Panc1 (cell line): ENCODE data around the gene CD300A. TPM values are rescaled to one million over a fixed set of nuclear protein-coding genes. Genes with fewer than 3 reads are reported as not detected.

ENCODE experiments used
- ATAC-seq: fragments of 200-7000 bp; cut with Tn5 transposase; 2 replicates; pipeline ENCODE4 v1.9.1; 2020; ENCODE audit warnings: mild to moderate bottlenecking, moderate library complexity
- BruUV-seq: library from RNA; stranded (reverse); fragments of 400-500 nt; replicated peaks from 2 replicates; lab custom pipeline; 2021; lab: Mats Ljungman, UMichigan
- CTCF ChIA-PET: fragments of 300-600 bp; sonication (Branson Sonifier 250); formaldehyde crosslinking; loops from one replicate; lab custom pipeline; 2022; ENCODE audit warnings: antibody characterized with exemption; lab: Charles Lee
- POLR2A ChIA-PET: fragments of 300-600 bp; sonication (Branson Sonifier 250); formaldehyde crosslinking; loops from one replicate; lab custom pipeline; 2022; ENCODE audit warnings: antibody characterized with exemption; lab: Charles Lee
- DNase-seq: peaks from one replicate; pipeline ENCODE4 v3.0.0-alpha.2; 2010; ENCODE audit warnings: low read depth, low spot score
- H3K27ac ChIP-seq: 2 replicates; pipeline ENCODE4 v1.5.1; 2011; ENCODE audit warnings: mild to moderate bottlenecking, low read length, inconsistent platforms
- H3K27me3 ChIP-seq: fragments of 200-500 bp; sonication (Bioruptor generic); 2 replicates; pipeline ENCODE4 v1.6.0; 2014; ENCODE audit warnings: low read length, inconsistent platforms; ENCODE audit not compliant: control insufficient read depth, insufficient read depth
- H3K36me3 ChIP-seq: fragments of 200-500 bp; sonication (Bioruptor generic); 2 replicates; pipeline ENCODE4 v1.5.1; 2014; ENCODE audit warnings: inconsistent platforms, mild to moderate bottlenecking, low read length, moderate library complexity; ENCODE audit not compliant: control insufficient read depth, insufficient read depth
- H3K4me1 ChIP-seq: 2 replicates; pipeline ENCODE4 v1.5.1; 2011; ENCODE audit warnings: inconsistent platforms, mild to moderate bottlenecking, low read length, moderate library complexity; ENCODE audit not compliant: control insufficient read depth, insufficient read depth
- H3K4me3 ChIP-seq, 2 experiments: 2 replicates each; pipeline ENCODE4 v1.5.1; 2011 to 2012; ENCODE audit warnings: low read depth in 2 of 2, low read length in 2 of 2, mild to moderate bottlenecking in 2 of 2, inconsistent platforms in 1 of 2, moderate library complexity in 1 of 2
- H3K9me3 ChIP-seq: fragments of 200-500 bp; sonication (Bioruptor generic); 2 replicates; pipeline ENCODE4 v1.5.1; 2014; ENCODE audit warnings: low read depth, mild to moderate bottlenecking, inconsistent platforms, low read length, moderate library complexity; ENCODE audit not compliant: control insufficient read depth, insufficient read depth
- POLR2AphosphoS5 ChIP-seq: IDR thresholded peaks from 2 replicates; pipeline ENCODE4 v1.6.1; 2012; ENCODE audit warnings: mild to moderate bottlenecking, low read depth, low read length, moderate library complexity
- SIN3A ChIP-seq: IDR thresholded peaks from 2 replicates; pipeline ENCODE4 v1.6.1; 2012; ENCODE audit warnings: low read depth, mild to moderate bottlenecking, low read length, moderate library complexity, borderline replicate concordance; ENCODE audit not compliant: insufficient read depth
- TCF7L2 ChIP-seq: IDR thresholded peaks from 2 replicates; pipeline ENCODE4 v1.6.1; 2011; ENCODE audit warnings: mild to moderate bottlenecking, low read depth, low read length, inconsistent platforms
- in situ Hi-C: cut with HindIII; loops from 2 replicates; pipeline ENCODE4 v1.10.0; 2016; ENCODE audit warnings: low sequenced_read_pairs, low pct_unique_long_range_greater_than_20kb
- intact Hi-C: fragments of 100-400 bp; cut with micrococcal nuclease; formaldehyde crosslinking; loops from one replicate; pipeline ENCODE4 v1.10.0; 2022; ENCODE audit not compliant: unreplicated experiment
- total RNA-seq: library from RNA; stranded (reverse); gene quantifications from one replicate; pipeline ENCODE4 v1.2.1, GENCODE V29; 2021; ENCODE audit not compliant: unreplicated experiment
- TF ChIP-seq, protein P1 (sequence below): fragments of 450-650 bp; IDR thresholded peaks from 2 replicates; pipeline ENCODE4 v1.5.1; 2017; ENCODE audit warnings: mild to moderate bottlenecking
- TF ChIP-seq, protein P2 (sequence below), 2 experiments: IDR thresholded peaks; 2 replicates each; pipeline ENCODE4 v1.6.1; 2011 to 2012; ENCODE audit warnings: low read depth in 2 of 2, control low read depth in 1 of 2, low read length in 1 of 2, mild to moderate bottlenecking in 1 of 2, moderate library complexity in 1 of 2; ENCODE audit not compliant: insufficient read depth in 1 of 2

CD300A gene
- total RNA-seq, 1 experiment from 2014 or later: 0.21 TPM

DNA sequence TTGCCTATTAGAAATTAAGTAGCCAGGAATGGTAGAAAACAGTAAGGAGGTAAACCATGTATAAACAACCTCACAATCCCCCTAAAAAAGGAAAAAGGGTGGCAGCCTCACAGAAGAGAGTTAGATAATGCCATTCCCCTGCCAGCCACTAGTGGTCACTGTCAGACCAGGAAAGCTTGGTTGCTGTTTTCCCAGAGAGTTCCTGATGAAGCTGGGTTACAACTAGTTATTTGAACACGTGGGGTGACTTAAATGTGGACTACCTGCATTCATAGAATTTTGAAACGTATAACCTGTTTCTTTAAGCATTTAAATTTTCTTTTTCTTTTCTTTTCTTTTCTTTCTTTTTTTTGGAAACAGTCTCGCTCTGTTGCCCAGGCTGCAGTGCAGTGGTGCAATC, 28.7 kb upstream of the CD300A start:
- CTCF ChIA-PET: interaction anchor here (1.2 kb wide), 1 partner anchor 16 kb away, joined by 8 read pairs; no protein-coding TSS in a partner anchor
- H3K4me1 ChIP-seq: peaks cover 19% of the 10 kb centered on the region
- DNase-seq: no peak

DNA sequence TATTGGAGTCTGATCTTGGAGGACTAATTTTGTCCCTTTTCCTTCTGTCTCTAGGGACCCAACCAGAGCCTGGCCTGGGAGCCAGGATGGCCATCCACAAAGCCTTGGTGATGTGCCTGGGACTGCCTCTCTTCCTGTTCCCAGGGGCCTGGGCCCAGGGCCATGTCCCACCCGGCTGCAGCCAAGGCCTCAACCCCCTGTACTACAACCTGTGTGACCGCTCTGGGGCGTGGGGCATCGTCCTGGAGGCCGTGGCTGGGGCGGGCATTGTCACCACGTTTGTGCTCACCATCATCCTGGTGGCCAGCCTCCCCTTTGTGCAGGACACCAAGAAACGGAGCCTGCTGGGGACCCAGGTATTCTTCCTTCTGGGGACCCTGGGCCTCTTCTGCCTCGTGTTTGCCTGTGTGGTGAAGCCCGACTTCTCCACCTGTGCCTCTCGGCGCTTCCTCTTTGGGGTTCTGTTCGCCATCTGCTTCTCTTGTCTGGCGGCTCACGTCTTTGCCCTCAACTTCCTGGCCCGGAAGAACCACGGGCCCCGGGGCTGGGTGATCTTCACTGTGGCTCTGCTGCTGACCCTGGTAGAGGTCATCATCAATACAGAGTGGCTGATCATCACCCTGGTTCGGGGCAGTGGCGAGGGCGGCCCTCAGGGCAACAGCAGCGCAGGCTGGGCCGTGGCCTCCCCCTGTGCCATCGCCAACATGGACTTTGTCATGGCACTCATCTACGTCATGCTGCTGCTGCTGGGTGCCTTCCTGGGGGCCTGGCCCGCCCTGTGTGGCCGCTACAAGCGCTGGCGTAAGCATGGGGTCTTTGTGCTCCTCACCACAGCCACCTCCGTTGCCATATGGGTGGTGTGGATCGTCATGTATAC, 26.5 kb upstream of the CD300A start:
- peaks cover 25% of the 10 kb centered on the region for H3K4me1 ChIP-seq
- intact Hi-C loops (no loop called here), in situ Hi-C loops (no loop called here)
- ATAC-seq (no peak), DNase-seq (no peak)
- no peaks in the 10 kb centered on the region for H3K36me3 ChIP-seq
- TF ChIP-seq, protein P1, sequence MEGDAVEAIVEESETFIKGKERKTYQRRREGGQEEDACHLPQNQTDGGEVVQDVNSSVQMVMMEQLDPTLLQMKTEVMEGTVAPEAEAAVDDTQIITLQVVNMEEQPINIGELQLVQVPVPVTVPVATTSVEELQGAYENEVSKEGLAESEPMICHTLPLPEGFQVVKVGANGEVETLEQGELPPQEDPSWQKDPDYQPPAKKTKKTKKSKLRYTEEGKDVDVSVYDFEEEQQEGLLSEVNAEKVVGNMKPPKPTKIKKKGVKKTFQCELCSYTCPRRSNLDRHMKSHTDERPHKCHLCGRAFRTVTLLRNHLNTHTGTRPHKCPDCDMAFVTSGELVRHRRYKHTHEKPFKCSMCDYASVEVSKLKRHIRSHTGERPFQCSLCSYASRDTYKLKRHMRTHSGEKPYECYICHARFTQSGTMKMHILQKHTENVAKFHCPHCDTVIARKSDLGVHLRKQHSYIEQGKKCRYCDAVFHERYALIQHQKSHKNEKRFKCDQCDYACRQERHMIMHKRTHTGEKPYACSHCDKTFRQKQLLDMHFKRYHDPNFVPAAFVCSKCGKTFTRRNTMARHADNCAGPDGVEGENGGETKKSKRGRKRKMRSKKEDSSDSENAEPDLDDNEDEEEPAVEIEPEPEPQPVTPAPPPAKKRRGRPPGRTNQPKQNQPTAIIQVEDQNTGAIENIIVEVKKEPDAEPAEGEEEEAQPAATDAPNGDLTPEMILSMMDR: no peak
- TF ChIP-seq, protein P2, sequence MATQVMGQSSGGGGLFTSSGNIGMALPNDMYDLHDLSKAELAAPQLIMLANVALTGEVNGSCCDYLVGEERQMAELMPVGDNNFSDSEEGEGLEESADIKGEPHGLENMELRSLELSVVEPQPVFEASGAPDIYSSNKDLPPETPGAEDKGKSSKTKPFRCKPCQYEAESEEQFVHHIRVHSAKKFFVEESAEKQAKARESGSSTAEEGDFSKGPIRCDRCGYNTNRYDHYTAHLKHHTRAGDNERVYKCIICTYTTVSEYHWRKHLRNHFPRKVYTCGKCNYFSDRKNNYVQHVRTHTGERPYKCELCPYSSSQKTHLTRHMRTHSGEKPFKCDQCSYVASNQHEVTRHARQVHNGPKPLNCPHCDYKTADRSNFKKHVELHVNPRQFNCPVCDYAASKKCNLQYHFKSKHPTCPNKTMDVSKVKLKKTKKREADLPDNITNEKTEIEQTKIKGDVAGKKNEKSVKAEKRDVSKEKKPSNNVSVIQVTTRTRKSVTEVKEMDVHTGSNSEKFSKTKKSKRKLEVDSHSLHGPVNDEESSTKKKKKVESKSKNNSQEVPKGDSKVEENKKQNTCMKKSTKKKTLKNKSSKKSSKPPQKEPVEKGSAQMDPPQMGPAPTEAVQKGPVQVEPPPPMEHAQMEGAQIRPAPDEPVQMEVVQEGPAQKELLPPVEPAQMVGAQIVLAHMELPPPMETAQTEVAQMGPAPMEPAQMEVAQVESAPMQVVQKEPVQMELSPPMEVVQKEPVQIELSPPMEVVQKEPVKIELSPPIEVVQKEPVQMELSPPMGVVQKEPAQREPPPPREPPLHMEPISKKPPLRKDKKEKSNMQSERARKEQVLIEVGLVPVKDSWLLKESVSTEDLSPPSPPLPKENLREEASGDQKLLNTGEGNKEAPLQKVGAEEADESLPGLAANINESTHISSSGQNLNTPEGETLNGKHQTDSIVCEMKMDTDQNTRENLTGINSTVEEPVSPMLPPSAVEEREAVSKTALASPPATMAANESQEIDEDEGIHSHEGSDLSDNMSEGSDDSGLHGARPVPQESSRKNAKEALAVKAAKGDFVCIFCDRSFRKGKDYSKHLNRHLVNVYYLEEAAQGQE (IDR thresholded peaks at IDR 0.05; ENCODE audit: insufficient read depth in 1 of 2, low read depth in 2 of 2, low read length in 1 of 2): no peak
- TF ChIP-seq POLR2AphosphoS5 (no peak), SIN3A (no peak), TCF7L2 (no peak)
- ChIA-PET POLR2A (interaction anchor here (0.7 kb wide), 1 partner anchor 950 kb away, joined by 4 read pairs; no protein-coding TSS in a partner anchor), CTCF (no interaction called here)
- no peak overlapping the region for H3K4me3 ChIP-seq
- H3K9me3 ChIP-seq: no peaks in the 10 kb centered on the region; the same call in 1 of the 2 replicates
- no peak overlapping the region for H3K27ac ChIP-seq
- no TSS peak for BruUV-seq
- no peaks in the 10 kb centered on the region for H3K27me3 ChIP-seq

More for the DNA sequence above, 28.7 kb upstream of the CD300A start:
- H3K27ac ChIP-seq: no peak overlapping the region
- TF ChIP-seq, protein P2 (IDR thresholded peaks at IDR 0.05; ENCODE audit: insufficient read depth in 1 of 2, low read depth in 2 of 2, low read length in 1 of 2): no peak
- TF ChIP-seq, protein P1: no peak
- TF ChIP-seq SIN3A (no peak), POLR2AphosphoS5 (no peak), TCF7L2 (no peak)
- no peaks in the 10 kb centered on the region for H3K36me3 ChIP-seq
- ATAC-seq: no peak
- intact Hi-C loops: no loop called here
- H3K4me3 ChIP-seq: no peak overlapping the region
- H3K27me3 ChIP-seq: no peaks in the 10 kb centered on the region
- in situ Hi-C loops: no loop called here
- POLR2A ChIA-PET: interaction anchor here (0.5 kb wide), 1 partner anchor 35 kb away, joined by 5 read pairs; no protein-coding TSS in a partner anchor
- no TSS peak for BruUV-seq
- H3K9me3 ChIP-seq: no peaks in the 10 kb centered on the region; the same call in 1 of the 2 replicates
